GM19324 (cell line): ENCODE data around the gene EIF2B2.

Experiments
- ATAC-seq: cut with Tn5 transposase; IDR thresholded peaks from one replicate; pipeline ENCODE4 v1.9.1; 2021; ENCODE audit warnings: mild to moderate bottlenecking, moderate library complexity; ENCODE audit not compliant: unreplicated experiment, low FRiP score

The EIF2B2 gene

GRCh38 chr14:75040507-75040906, 37.8 kb downstream of the EIF2B2 start:
- no peak for ATAC-seq

- ATAC-seq = no peak
Observed at GRCh38 chr14:75040959-75041358, 38.2 kb downstream of the EIF2B2 start.

GRCh38 chr14:75041613-75042012, 38.9 kb downstream of the EIF2B2 start:
- no peak for ATAC-seq

GRCh38 chr14:75042035-75042434, 39.3 kb downstream of the EIF2B2 start:
- no peak for ATAC-seq

GRCh38 chr14:75044322-75044721, 41.6 kb downstream of the EIF2B2 start:
- no peak for ATAC-seq

GRCh38 chr14:75044752-75045151, 42.0 kb downstream of the EIF2B2 start:
- no peak for ATAC-seq

GRCh38 chr14:75046275-75046674, 43.6 kb downstream of the EIF2B2 start:
- ATAC-seq = no peak

- ATAC-seq = no peak
Observed at GRCh38 chr14:75046899-75047298, 44.2 kb downstream of the EIF2B2 start.

- ATAC-seq = no peak
Observed at GRCh38 chr14:75047506-75047905, 44.8 kb downstream of the EIF2B2 start.

- ATAC-seq = no peak
Observed at GRCh38 chr14:75048101-75048500, 45.4 kb downstream of the EIF2B2 start.

GRCh38 chr14:75049136-75049535, 46.4 kb downstream of the EIF2B2 start:
- no peak for ATAC-seq

GRCh38 chr14:75049731-75050201, 47.0 kb downstream of the EIF2B2 start:
- ATAC-seq = no peak

GRCh38 chr14:75050852-75051555, 48.3 kb downstream of the EIF2B2 start, which contains the start of gene MLH3:
Gene MLH3 (minus strand): TSS chr14:75051467. CDS start chr14:75049655, 1,812 bp downstream.
- peak; percentile 75 for ATAC-seq

GRCh38 chr14:75051556-75051899, 48.8 kb downstream of the EIF2B2 start:
- ATAC-seq = no peak

- no peak for ATAC-seq
Observed at GRCh38 chr14:75053396-75054291, 50.9 kb downstream of the EIF2B2 start.

- no peak for ATAC-seq
Observed at GRCh38 chr14:75054421-75054820, 51.7 kb downstream of the EIF2B2 start.

- ATAC-seq = no peak
Observed at GRCh38 chr14:75059642-75060041, 56.9 kb downstream of the EIF2B2 start.

GRCh38 chr14:75060420-75060819, 57.7 kb downstream of the EIF2B2 start:
- no peak for ATAC-seq
